Loucy (cell line): ENCODE results near the gene COL25A1.
A peak's percentile ranks its signal among the peaks of the same experiment; 100 is the strongest.

Experiments
- H2AFZ ChIP-seq: fragments of 200-600 bp; sonication (generic); 2 replicates; pipeline ENCODE4 v1.6.0; 2016; ENCODE audit warnings: antibody characterized with exemption, mild to moderate bottlenecking, low read length, moderate library complexity
- H3F3A ChIP-seq: fragments of 200-600 bp; 2 replicates; pipeline ENCODE4 v1.6.0; 2016; ENCODE audit warnings: antibody characterized with exemption, low read depth, mild to moderate bottlenecking
- H3K27me3 ChIP-seq: fragments of 200-600 bp; sonication (generic); 2 replicates; pipeline ENCODE4 v1.6.1; 2014; ENCODE audit warnings: low read length, mild to moderate bottlenecking; ENCODE audit not compliant: insufficient read depth, poor library complexity, severe bottlenecking
- H3K36me3 ChIP-seq: fragments of 200-600 bp; sonication (generic); 2 replicates; pipeline ENCODE4 v1.6.1; 2016; ENCODE audit warnings: low read length; ENCODE audit not compliant: insufficient read depth
- H3K4me1 ChIP-seq: fragments of 200-600 bp; sonication (generic); 2 replicates; pipeline ENCODE4 v1.5.1; 2014; ENCODE audit warnings: low read length, mild to moderate bottlenecking; ENCODE audit not compliant: insufficient read depth, poor library complexity, severe bottlenecking
- H3K4me2 ChIP-seq: fragments of 200-600 bp; sonication (generic); 2 replicates; pipeline ENCODE4 v1.6.0; 2014; ENCODE audit warnings: antibody characterized with exemption, low read length, low read depth, mild to moderate bottlenecking; ENCODE audit not compliant: poor library complexity, severe bottlenecking
- H3K4me3 ChIP-seq: fragments of 200-600 bp; sonication (generic); 2 replicates; pipeline ENCODE4 v1.5.1; 2014; ENCODE audit warnings: low read length, mild to moderate bottlenecking, mixed read lengths; ENCODE audit not compliant: poor library complexity, severe bottlenecking
- H3K79me2 ChIP-seq: fragments of 200-600 bp; sonication (generic); 2 replicates; pipeline ENCODE4 v1.6.1; 2014; ENCODE audit warnings: low read length; ENCODE audit not compliant: insufficient read depth
- H3K9ac ChIP-seq: fragments of 200-600 bp; sonication (generic); 2 replicates; pipeline ENCODE4 v1.6.0; 2014; ENCODE audit warnings: mild to moderate bottlenecking, low read depth, low read length, moderate library complexity; ENCODE audit not compliant: poor library complexity, severe bottlenecking
- H3K9me2 ChIP-seq: fragments of 200-600 bp; sonication (generic); replicated peaks from 2 replicates; pipeline ENCODE4 v1.6.1; 2016; ENCODE audit warnings: low read depth, low read length, mixed read lengths
- H3K9me3 ChIP-seq: fragments of 200-600 bp; sonication (generic); 2 replicates; pipeline ENCODE4 v1.6.1; 2014; ENCODE audit warnings: mild to moderate bottlenecking, antibody characterized with exemption, low read length, low read depth; ENCODE audit not compliant: insufficient read depth
- H4K20me1 ChIP-seq: fragments of 200-600 bp; sonication (generic); 2 replicates; pipeline ENCODE4 v1.6.0; 2014; ENCODE audit warnings: antibody characterized with exemption, low read length, mild to moderate bottlenecking; ENCODE audit not compliant: insufficient read depth, poor library complexity, severe bottlenecking
- CTCF ChIP-seq: fragments of 200-600 bp; sonication (generic); conservative IDR thresholded peaks from 2 replicates; pipeline ENCODE4 v1.5.1; 2014; ENCODE audit warnings: mild to moderate bottlenecking, antibody characterized with exemption, low read length
- EZH2phosphoT487 ChIP-seq: fragments of 200-600 bp; IDR thresholded peaks from 2 replicates; pipeline ENCODE4 v1.6.1; 2018; ENCODE audit warnings: antibody characterized with exemption, mild to moderate bottlenecking, moderate library complexity, borderline replicate concordance

The COL25A1 gene

GRCh38 chr4:109298279-109299010 lies 4.0 kb downstream of the COL25A1 start:
- Histone ChIP-seq H3K9me2 (no peaks in the 10 kb centered on the region), H3K79me2 (no peaks in the 10 kb centered on the region), H3K9ac (no peak overlapping the region), H3K36me3 (no peaks in the 10 kb centered on the region), H3K27me3 (peaks cover 35% of the 10 kb centered on the region), H3K9me3 (no peaks in the 10 kb centered on the region), H3K4me1 (peaks cover 12% of the 10 kb centered on the region), H3F3A (no peaks in the 10 kb centered on the region), H2AFZ (no peak overlapping the region), H3K4me3 (no peak overlapping the region), H3K4me2 (no peak overlapping the region), H4K20me1 (no peaks in the 10 kb centered on the region)
- TF ChIP-seq CTCF: peak; percentile 81
- no peak for TF ChIP-seq EZH2phosphoT487

- Histone ChIP-seq H3K9me2 (no peaks in the 10 kb centered on the region), H3K9me3 (no peaks in the 10 kb centered on the region), H3K36me3 (no peaks in the 10 kb centered on the region), H2AFZ (no peak overlapping the region), H3K27me3 (peaks cover 16% of the 10 kb centered on the region), H3K4me1 (no peaks in the 10 kb centered on the region), H3K4me2 (no peak overlapping the region), H3K4me3 (no peak overlapping the region), H4K20me1 (no peaks in the 10 kb centered on the region), H3F3A (no peaks in the 10 kb centered on the region), H3K9ac (no peak overlapping the region), H3K79me2 (no peaks in the 10 kb centered on the region)
- TF ChIP-seq EZH2phosphoT487 (no peak), CTCF (no peak)
Measured at GRCh38 chr4:109296527-109296926, 5.9 kb downstream of the COL25A1 start.

GRCh38 chr4:109295081-109295480 lies 7.4 kb downstream of the COL25A1 start:
- no peak for TF ChIP-seq CTCF
- no peak for TF ChIP-seq EZH2phosphoT487

More at GRCh38 chr4:109295081-109295480, 7.4 kb downstream of the COL25A1 start:
- H3K36me3 ChIP-seq: no peaks in the 10 kb centered on the region
- no peak overlapping the region for H2AFZ ChIP-seq
- no peak overlapping the region for H3K4me2 ChIP-seq
- H3K9me3 ChIP-seq: no peaks in the 10 kb centered on the region
- H3K27me3 ChIP-seq: peaks cover 2% of the 10 kb centered on the region
- no peaks in the 10 kb centered on the region for H4K20me1 ChIP-seq
- H3F3A ChIP-seq: no peaks in the 10 kb centered on the region
- no peak overlapping the region for H3K4me3 ChIP-seq
- H3K9me2 ChIP-seq: no peaks in the 10 kb centered on the region
- no peak overlapping the region for H3K9ac ChIP-seq
- H3K79me2 ChIP-seq: no peaks in the 10 kb centered on the region
- no peaks in the 10 kb centered on the region for H3K4me1 ChIP-seq
